H1 (cell line): ENCODE data around the gene FA2H. TPM values are rescaled to one million over a fixed set of nuclear protein-coding genes. Genes with fewer than 3 reads are reported as not detected.

Experiments used
- CTCF ChIA-PET: fragments of 300-600 bp; sonication (Branson Sonifier 250); formaldehyde crosslinking; loops from one replicate; lab custom pipeline; 2021; ENCODE audit not compliant: partially characterized antibody; lab: Charles Lee
- POLR2A ChIA-PET: fragments of 300-600 bp; sonication (Branson Sonifier 250); formaldehyde crosslinking; loops from one replicate; lab custom pipeline; 2021; ENCODE audit warnings: inconsistent platforms; ENCODE audit not compliant: partially characterized antibody; lab: Charles Lee
- DNase-seq, 2 experiments: peaks; one replicate each; pipeline versions ENCODE4 v3.0.0 to v3.0.0-alpha.2; 2010 to 2022; ENCODE audit warnings: low spot score in 2 of 2, low read depth in 1 of 2, mixed read lengths in 1 of 2
- FAIRE-seq: peaks from 2 replicates; lab custom pipeline; 2011; peaks lifted over from hg19 to GRCh38; lab: Jason Lieb, UNC
- H2AFZ ChIP-seq: 2 replicates; pipeline ENCODE4 v1.8.1; 2012; ENCODE audit warnings: low read length, inconsistent platforms
- H2AK5ac ChIP-seq: 2 replicates; pipeline ENCODE4 v1.6.1; 2013; ENCODE audit warnings: low read depth, low read length
- H2BK120ac ChIP-seq: replicated peaks from 2 replicates; pipeline ENCODE3; 2013; ENCODE audit warnings: low read depth, low read length, inconsistent platforms
- H2BK12ac ChIP-seq: 2 replicates; pipeline ENCODE4 v1.6.1; 2013; ENCODE audit warnings: low read depth, low read length
- H2BK15ac ChIP-seq: 2 replicates; pipeline ENCODE4 v1.6.1; 2013; ENCODE audit warnings: low read length
- H2BK20ac ChIP-seq: 2 replicates; pipeline ENCODE4 v1.6.1; 2013; ENCODE audit warnings: low read length
- H2BK5ac ChIP-seq: 2 replicates; pipeline ENCODE4 v1.6.1; 2013; ENCODE audit warnings: low read depth, low read length
- H3K14ac ChIP-seq: 2 replicates; pipeline ENCODE4 v1.6.1; 2013; ENCODE audit warnings: inconsistent platforms; ENCODE audit not compliant: insufficient read length
- H3K18ac ChIP-seq: 2 replicates; pipeline ENCODE4 v1.6.1; 2013; ENCODE audit warnings: low read length; ENCODE audit errors: extremely low read depth
- H3K23ac ChIP-seq: 2 replicates; pipeline ENCODE4 v1.6.1; 2013; ENCODE audit warnings: inconsistent platforms; ENCODE audit not compliant: insufficient read length
- H3K23me2 ChIP-seq: 2 replicates; pipeline ENCODE4 v1.6.1; 2013; ENCODE audit warnings: low read depth, low read length
- H3K27ac ChIP-seq: 2 replicates; pipeline ENCODE4 v1.6.1; 2011; ENCODE audit warnings: low read depth, low read length, inconsistent platforms
- H3K27me3 ChIP-seq, 4 experiments: replicated peaks in 1 of 4; 1 replicate in 1 of 4; 2 replicates in 3 of 4; pipeline versions ENCODE4 v1.6.1 to v1.8.1; 2011 to 2013; ENCODE audit warnings: low read length in 3 of 4, mild to moderate bottlenecking in 3 of 4, inconsistent platforms in 2 of 4, mixed read lengths in 2 of 4, moderate library complexity in 1 of 4; ENCODE audit not compliant: control insufficient read depth in 3 of 4, insufficient read depth in 3 of 4; ENCODE audit errors: extremely low read depth in 1 of 4
- H3K36me3 ChIP-seq, 4 experiments: 2 replicates each; pipeline versions ENCODE4 v1.6.1 to v1.8.1; 2011 to 2013; ENCODE audit warnings: mild to moderate bottlenecking in 4 of 4, low read length in 3 of 4, moderate library complexity in 2 of 4, control low read depth in 1 of 4, inconsistent platforms in 1 of 4; ENCODE audit not compliant: insufficient read depth in 4 of 4, control insufficient read depth in 2 of 4
- H3K4ac ChIP-seq: replicated peaks from 2 replicates; pipeline ENCODE3; 2013; ENCODE audit warnings: low read length, low read depth, mixed read lengths, inconsistent platforms; ENCODE audit not compliant: insufficient read length
- H3K4me1 ChIP-seq, 4 experiments: replicated peaks in 1 of 4; 1 replicate in 1 of 4; 2 replicates in 3 of 4; pipeline versions ENCODE4 v1.6.1 to v1.8.1; 2011 to 2013; ENCODE audit warnings: low read length in 3 of 4, inconsistent platforms in 2 of 4, mixed read lengths in 1 of 4; ENCODE audit not compliant: insufficient read depth in 4 of 4, control insufficient read depth in 3 of 4
- H3K4me2 ChIP-seq, 2 experiments: 2 replicates each; pipeline versions ENCODE4 v1.6.1 to v1.8.1; 2011 to 2013; ENCODE audit warnings: low read depth in 2 of 2, low read length in 2 of 2, control low read depth in 1 of 2, inconsistent platforms in 1 of 2, mild to moderate bottlenecking in 1 of 2; ENCODE audit not compliant: insufficient read depth in 1 of 2
- H3K4me3 ChIP-seq, 4 experiments: fragments of 200-600, 300-600 bp in 1 of 4; sonication (generic), shearing (Covaris generic), sonication (Bioruptor Twin) in 1 of 4; 2 replicates each; pipeline versions ENCODE4 v1.5.1 to v1.8.1; 2011 to 2016; ENCODE audit warnings: low read length in 4 of 4, low read depth in 3 of 4, control low read depth in 2 of 4, inconsistent platforms in 2 of 4, mild to moderate bottlenecking in 2 of 4, mixed read lengths in 1 of 4, moderate library complexity in 1 of 4; ENCODE audit not compliant: insufficient read depth in 2 of 4; ENCODE audit errors: extremely low read depth in 1 of 4
- H3K56ac ChIP-seq: replicated peaks from 2 replicates; pipeline ENCODE3; 2013; ENCODE audit warnings: low read depth, mild to moderate bottlenecking, mixed read lengths, low read length, inconsistent platforms; ENCODE audit not compliant: insufficient read length
- H3K79me1 ChIP-seq: 2 replicates; pipeline ENCODE4 v1.6.1; 2013; ENCODE audit warnings: low read depth, low read length, control low read depth
- H3K79me2 ChIP-seq, 2 experiments: 2 replicates each; pipeline versions ENCODE4 v1.6.1 to v1.8.1; 2012 to 2013; ENCODE audit warnings: low read length in 2 of 2, mild to moderate bottlenecking in 2 of 2, inconsistent platforms in 1 of 2; ENCODE audit not compliant: insufficient read depth in 2 of 2, control insufficient read depth in 1 of 2
- H3K9ac ChIP-seq, 4 experiments: replicated peaks in 1 of 4; 1 replicate in 1 of 4; 2 replicates in 3 of 4; pipeline versions ENCODE4 v1.6.1 to v1.8.1; 2011 to 2013; ENCODE audit warnings: low read depth in 3 of 4, low read length in 3 of 4, control low read depth in 2 of 4, mild to moderate bottlenecking in 2 of 4, moderate library complexity in 2 of 4, inconsistent platforms in 1 of 4; ENCODE audit errors: extremely low read depth in 1 of 4
- H3K9me3 ChIP-seq, 2 experiments: 2 replicates each; pipeline versions ENCODE4 v1.6.1 to v1.8.1; 2012 to 2013; ENCODE audit warnings: mild to moderate bottlenecking in 2 of 2, moderate library complexity in 2 of 2, control low read depth in 1 of 2, inconsistent platforms in 1 of 2, low read depth in 1 of 2, low read length in 1 of 2, mixed read lengths in 1 of 2; ENCODE audit not compliant: insufficient read depth in 2 of 2
- H4K20me1 ChIP-seq, 2 experiments: replicated peaks in 1 of 2; 2 replicates each; pipeline versions ENCODE3 to v1.8.1; 2011 to 2013; ENCODE audit warnings: inconsistent platforms in 2 of 2, low read length in 2 of 2, mild to moderate bottlenecking in 1 of 2; ENCODE audit not compliant: insufficient read depth in 2 of 2, control insufficient read depth in 1 of 2
- H4K5ac ChIP-seq: 2 replicates; pipeline ENCODE4 v1.6.1; 2013; ENCODE audit warnings: low read length, low read depth, mixed read lengths, inconsistent platforms; ENCODE audit not compliant: insufficient read length
- H4K8ac ChIP-seq: 2 replicates; pipeline ENCODE4 v1.8.0; 2013; ENCODE audit warnings: mild to moderate bottlenecking, moderate library complexity, low read length, inconsistent platforms; ENCODE audit not compliant: insufficient read depth; ENCODE audit errors: extremely low read depth
- H4K91ac ChIP-seq: replicated peaks from 2 replicates; pipeline ENCODE3; 2013; ENCODE audit warnings: low read length, mixed read lengths, inconsistent platforms; ENCODE audit not compliant: insufficient read length
- GABPA ChIP-seq: IDR thresholded peaks from 2 replicates; pipeline ENCODE4 v1.6.1; 2011; ENCODE audit warnings: mild to moderate bottlenecking, low read length, moderate library complexity, borderline replicate concordance; ENCODE audit not compliant: insufficient read depth
- HDAC6 ChIP-seq: IDR thresholded peaks from one replicate; pipeline ENCODE4 v1.7.1; 2012; ENCODE audit warnings: low read depth, mild to moderate bottlenecking, inconsistent platforms, low read length, moderate library complexity
- KDM4A ChIP-seq: IDR thresholded peaks from one replicate; pipeline ENCODE4 v1.7.1; 2012; ENCODE audit warnings: low read depth, mild to moderate bottlenecking, moderate library complexity, low read length, inconsistent platforms; ENCODE audit not compliant: severe bottlenecking
- NANOG ChIP-seq: IDR thresholded peaks from 2 replicates; pipeline ENCODE4 v1.6.1; 2011; ENCODE audit warnings: low read length, low read depth, mild to moderate bottlenecking, inconsistent platforms; ENCODE audit not compliant: insufficient read depth, poor library complexity, severe bottlenecking
- WGBS, 2 experiments: shearing (Covaris generic) in 1 of 2; methylation state at CpG; one replicate each; pipeline versions ENCODE4 v1.1.6 to v1.1.7; 2013 to 2015; ENCODE audit warnings: low lambda C conversion rate in 2 of 2, mixed read lengths in 2 of 2, inconsistent platforms in 1 of 2, low coverage in 1 of 2, missing lambda C conversion rate in 1 of 2; ENCODE audit not compliant: insufficient replicate concordance in 2 of 2, insufficient coverage in 1 of 2, insufficient read length in 1 of 2; ENCODE audit errors: extremely low coverage in 1 of 2, missing lambda C conversion rate in 1 of 2; 5-methylcytosine and 5-hydroxymethylcytosine counted together
- long read RNA-seq, 2 experiments: library from RNA in 1 of 2; library from capped mRNA in 1 of 2; stranded (forward); transcript quantifications; one replicate each; pipeline ENCODE4 v2.0.0, GENCODE V29; 2021; ENCODE audit warnings: inconsistent platforms in 1 of 2
- polyA minus RNA-seq, 3 experiments: library from RNA; depleted of rRNA, polyadenylated mRNA; stranded (reverse); fragments of >200 nt; gene quantifications; 1 replicate in 2 of 3; 2 replicates in 1 of 3; pipeline ENCODE4 v1.2.3, GENCODE V29; 2011
- polyA plus RNA-seq, 7 experiments: library from polyadenylated mRNA; depleted of rRNA in 3 of 7; stranded (reverse) in 5 of 7; unstranded in 2 of 7; fragments of >200 nt in 5 of 7; fragments of 200-250 nt in 2 of 7; gene quantifications; 1 replicate in 5 of 7; 2 replicates in 1 of 7; 4 replicates in 1 of 7; pipeline versions ENCODE4 v1.2.1 to v1.2.3, GENCODE V29; 2011 to 2013; ENCODE audit warnings: missing spikeins in 2 of 7, mixed read lengths in 2 of 7
- total RNA-seq: library from RNA; stranded (reverse); fragmentation: NEBNext Ultra II Directional; extraction: Animal tissue kit (Norgen Biotek cat#: 25700); gene quantifications from 2 replicates; pipeline ENCODE4 v1.2.1, GENCODE V29; 2021
- TF ChIP-seq, protein P1 (sequence below): IDR thresholded peaks from 2 replicates; pipeline ENCODE4 v1.6.1; 2012; ENCODE audit warnings: inconsistent platforms

FA2H gene, protein sequence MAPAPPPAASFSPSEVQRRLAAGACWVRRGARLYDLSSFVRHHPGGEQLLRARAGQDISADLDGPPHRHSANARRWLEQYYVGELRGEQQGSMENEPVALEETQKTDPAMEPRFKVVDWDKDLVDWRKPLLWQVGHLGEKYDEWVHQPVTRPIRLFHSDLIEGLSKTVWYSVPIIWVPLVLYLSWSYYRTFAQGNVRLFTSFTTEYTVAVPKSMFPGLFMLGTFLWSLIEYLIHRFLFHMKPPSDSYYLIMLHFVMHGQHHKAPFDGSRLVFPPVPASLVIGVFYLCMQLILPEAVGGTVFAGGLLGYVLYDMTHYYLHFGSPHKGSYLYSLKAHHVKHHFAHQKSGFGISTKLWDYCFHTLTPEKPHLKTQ
- total RNA-seq, result 1.6 and 2.1 TPM in 2 replicates
- polyA plus RNA-seq (2011; rRNA removed), result 2.5 and 3.0 TPM in 2 replicates
- 0.93 TPM for polyA plus RNA-seq (2011; cell fraction: cytosol; rRNA removed)
- 3.6 TPM for polyA plus RNA-seq (2011; cell fraction: nucleus; rRNA removed)
- 1.4 to 3.3 TPM (median 2.5 TPM) in 4 replicates for polyA plus RNA-seq (2012, experiment 1 of 2)
- 2.0 TPM for polyA plus RNA-seq (2012, experiment 2 of 2)
- 2.5 TPM for polyA plus RNA-seq (2013, experiment 1 of 2)
- polyA plus RNA-seq (2013, experiment 2 of 2), result 3.8 TPM
- polyA minus RNA-seq (2011; rRNA and poly(A)+ RNA removed), result 2.4 and 4.4 TPM in 2 replicates
- 1.4 TPM for polyA minus RNA-seq (2011; cell fraction: cytosol; rRNA and poly(A)+ RNA removed)
- polyA minus RNA-seq (2011; cell fraction: nucleus; rRNA and poly(A)+ RNA removed), result 0.90 TPM
- long read RNA-seq, experiment 1, partial matches to known transcripts, result 0 of 1 reads
- long read RNA-seq, experiment 1, other reads (novel, unspliced or antisense), result 0 of 1 reads
- long read RNA-seq, experiment 2, result 0 reads

DNA sequence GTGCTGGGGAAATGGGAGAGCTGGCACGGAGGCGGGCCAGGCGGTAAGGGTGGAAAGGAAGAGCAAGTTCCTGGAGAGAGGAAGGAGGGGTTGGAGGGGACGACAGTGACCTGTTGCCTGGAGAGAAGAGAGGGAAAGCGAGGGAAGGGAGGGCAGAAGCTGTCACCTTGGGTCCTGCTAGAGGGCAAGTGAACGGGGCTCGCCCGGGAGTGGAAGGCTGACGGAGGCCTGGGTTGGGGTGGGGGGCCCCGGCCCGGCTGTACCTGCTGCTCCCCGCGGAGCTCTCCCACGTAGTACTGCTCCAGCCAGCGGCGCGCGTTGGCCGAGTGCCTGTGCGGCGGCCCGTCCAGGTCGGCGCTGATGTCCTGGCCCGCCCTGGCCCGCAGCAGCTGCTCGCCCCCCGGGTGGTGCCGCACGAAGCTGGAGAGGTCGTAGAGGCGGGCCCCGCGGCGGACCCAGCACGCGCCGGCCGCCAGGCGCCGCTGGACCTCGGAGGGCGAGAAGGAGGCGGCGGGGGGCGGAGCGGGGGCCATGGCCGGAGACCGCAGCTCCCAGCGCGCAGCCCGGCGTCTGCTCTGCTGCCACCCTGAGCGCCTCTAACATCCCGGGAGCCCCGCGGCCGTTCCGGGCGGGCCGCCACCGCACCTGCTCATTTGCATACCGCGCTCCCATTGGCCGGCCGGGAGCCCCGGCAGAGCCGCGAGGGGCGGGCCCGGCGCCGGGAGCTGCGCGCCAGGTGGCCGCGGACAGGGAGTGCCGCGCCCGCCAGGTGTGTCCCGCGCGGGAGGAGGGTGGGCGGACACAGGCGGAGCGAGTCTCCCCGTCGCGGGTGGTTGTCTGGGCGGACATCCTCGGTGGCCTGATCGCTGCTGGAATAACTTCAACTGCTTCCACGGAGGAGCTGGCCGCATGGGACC, at the start of gene FA2H:
Gene FA2H, minus strand, starts transcription at position 598 of the 917 bp plus-strand sequence. Its CDS starts 65 bp downstream, at position 533.
- ChIA-PET CTCF (interaction anchor here (0.8 to 4.9 kb wide), 18 partner anchors 11 to 96 kb away, joined by 3 to 37 read pairs (median 5); no protein-coding TSS in a partner anchor), POLR2A (interaction anchor here (0.8 to 1.9 kb wide), 5 partner anchors 21 to 98 kb away, joined by 3 to 6 read pairs (median 4); no protein-coding TSS in a partner anchor)
- H3K36me3 ChIP-seq, result no peaks in the 10 kb centered on the region
- H2BK120ac ChIP-seq, result no peak within 1 kb of the TSS
- H3K9ac ChIP-seq, result peak within 1 kb of the TSS in 1 of 4 experiments; percentile 24; a peak in 1 of 7 replicates
- H3K4ac ChIP-seq, result no peak within 1 kb of the TSS
- H3K14ac ChIP-seq, result no peak within 1 kb of the TSS
- H3K4me1 ChIP-seq, result peaks cover 0 to 6% (median 2%) of the 10 kb centered on the region in 4 experiments; a peak in 1 of 7 replicates
- no peak within 1 kb of the TSS for H4K91ac ChIP-seq
- H3K79me2 ChIP-seq, result no peaks in the 10 kb centered on the region
- peak within 1 kb of the TSS; percentile 90 to 93 for H3K4me2 ChIP-seq
- H3K56ac ChIP-seq, result no peak within 1 kb of the TSS
- H4K20me1 ChIP-seq, result no peaks in the 10 kb centered on the region
- no peak within 1 kb of the TSS; the same call in 1 of the 2 replicates for H4K8ac ChIP-seq
- H3K27ac ChIP-seq, result no peak within 1 kb of the TSS
- H3K9me3 ChIP-seq, result no peaks in the 10 kb centered on the region
- H2AFZ ChIP-seq, result peak within 1 kb of the TSS; percentile 66
- peak within 1 kb of the TSS; percentile 19 for H3K18ac ChIP-seq
- peak within 1 kb of the TSS; percentile 47 to 64 (median 54) for H3K4me3 ChIP-seq
- peak within 1 kb of the TSS; percentile 61; the same call in 1 of the 2 replicates for H2BK15ac ChIP-seq
- 0 out of 2 replicates have a peak within 1 kb of the TSS, but pooled peaks have one; percentile 5 for H2BK5ac ChIP-seq
- DNase-seq, result peak; percentile 58 to 90
- H3K79me1 ChIP-seq, result no peaks in the 10 kb centered on the region
- H3K23me2 ChIP-seq, result peaks cover 8% of the 10 kb centered on the region; the same call in 1 of the 2 replicates
- H3K27me3 ChIP-seq, result peaks cover 0 to 21% (median 16%) of the 10 kb centered on the region in 4 experiments; a peak in 6 of 7 replicates
- H3K23ac ChIP-seq, result no peak within 1 kb of the TSS
- WGBS, 2 experiments, result 2% methylated on average over 49 of the region's 94 CpGs; no CpG with 5 or more reads in 1 of the 2 experiments
- no peak within 1 kb of the TSS for H2BK20ac ChIP-seq
- no peak for FAIRE-seq
- peak within 1 kb of the TSS; percentile 54 for H4K5ac ChIP-seq
- no peak within 1 kb of the TSS for H2AK5ac ChIP-seq
- peak within 1 kb of the TSS; percentile 12; the same call in 1 of the 2 replicates for H2BK12ac ChIP-seq
- TF ChIP-seq NANOG, result peak; percentile 1
- no peak for TF ChIP-seq HDAC6
- TF ChIP-seq KDM4A, result peak; percentile 75
- no peak for TF ChIP-seq GABPA
- TF ChIP-seq, protein P1, sequence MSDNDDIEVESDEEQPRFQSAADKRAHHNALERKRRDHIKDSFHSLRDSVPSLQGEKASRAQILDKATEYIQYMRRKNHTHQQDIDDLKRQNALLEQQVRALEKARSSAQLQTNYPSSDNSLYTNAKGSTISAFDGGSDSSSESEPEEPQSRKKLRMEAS, result 0 out of 2 replicates have a peak, but pooled peaks have one; percentile 8
